Measurements from ENCODE around the gene TNFSF8.

The TNFSF8 gene

DNA sequence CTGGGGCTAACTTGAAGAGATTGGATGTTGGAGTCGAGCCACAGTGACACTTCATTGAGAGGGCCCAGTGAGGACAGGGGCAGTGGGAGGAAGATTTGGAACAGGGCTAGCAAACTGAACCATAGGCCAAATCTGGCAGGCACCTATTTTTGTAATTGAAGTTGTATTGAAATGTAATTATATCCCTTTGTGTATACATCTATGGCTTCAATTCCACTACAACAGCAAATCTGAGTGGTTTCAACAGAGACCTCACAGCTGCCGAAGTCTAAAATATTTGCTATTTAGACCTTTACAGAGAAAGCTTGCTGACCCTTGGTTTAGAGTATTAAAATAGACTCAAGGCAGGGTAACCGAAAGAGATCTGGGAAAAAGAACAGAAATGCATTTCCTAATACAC is 4.7 kb upstream of the TNFSF8 start:
- no peak for DNase-seq

DNA sequence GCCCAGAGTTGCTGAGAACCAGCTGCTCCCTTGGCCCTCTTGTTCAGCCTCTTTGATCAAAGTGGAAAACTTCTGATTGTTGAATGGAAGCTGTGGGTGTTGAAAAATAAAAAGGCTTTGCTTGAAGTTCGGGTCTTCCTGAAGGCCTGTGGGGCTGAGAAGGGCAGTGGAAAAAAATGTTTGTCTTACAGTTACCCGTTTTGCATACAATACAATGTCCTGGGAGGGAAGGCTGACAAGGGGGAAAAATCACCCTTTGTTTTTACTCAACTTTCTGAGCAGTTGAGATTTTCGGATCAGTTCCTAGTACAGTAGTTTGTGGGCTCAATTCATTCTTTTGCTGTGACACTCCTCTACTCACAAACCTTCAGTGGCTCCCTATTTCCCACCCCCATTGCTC is 2.1 kb upstream of the TNFSF8 start:
- DNase-seq, result no peak

DNA sequence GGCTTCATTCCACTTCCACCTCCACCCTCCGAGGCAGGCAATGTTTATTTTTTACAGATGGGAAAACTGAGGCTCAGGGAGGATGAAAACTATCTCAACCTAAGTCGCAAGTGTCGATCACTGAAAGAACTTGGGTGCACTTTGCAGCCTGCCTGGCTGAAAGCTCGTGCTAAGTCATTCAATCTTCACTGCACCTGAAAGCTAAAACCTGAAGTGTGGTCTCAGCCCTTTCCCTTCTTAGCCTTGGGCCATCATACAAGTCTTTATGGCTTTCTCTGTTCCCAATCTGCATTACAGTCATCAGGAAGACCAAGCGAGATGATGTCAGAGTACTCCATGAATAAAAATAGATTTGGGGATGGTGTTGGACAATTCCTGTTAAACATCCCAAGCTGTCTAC is 1.0 kb upstream of the TNFSF8 start:
- no peak for DNase-seq

DNA sequence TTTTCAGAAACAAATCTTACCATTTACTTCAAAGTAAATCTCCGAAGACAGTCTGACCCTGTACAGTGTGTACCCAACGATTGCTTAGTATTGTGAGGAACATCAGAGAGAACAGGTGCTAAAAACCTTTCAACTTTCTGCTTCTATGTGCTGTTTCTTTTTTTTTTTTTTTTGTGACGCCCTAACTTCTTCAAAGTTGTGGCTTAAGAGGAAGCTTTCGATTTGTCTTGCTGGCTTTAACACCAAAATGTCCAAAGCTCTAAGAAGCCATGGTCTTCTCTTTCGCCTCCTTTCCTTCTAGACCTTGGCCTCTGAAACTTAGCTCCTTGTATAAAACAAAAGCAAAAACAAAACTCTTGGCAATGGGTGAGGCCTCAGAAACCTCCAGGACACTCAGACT is 1.2 kb downstream of the TNFSF8 start:
- DNase-seq, result no peak

- no peak for DNase-seq
Observed at GRCh38 chr9:114928671-114929070, 1.7 kb downstream of the TNFSF8 start.

DNA sequence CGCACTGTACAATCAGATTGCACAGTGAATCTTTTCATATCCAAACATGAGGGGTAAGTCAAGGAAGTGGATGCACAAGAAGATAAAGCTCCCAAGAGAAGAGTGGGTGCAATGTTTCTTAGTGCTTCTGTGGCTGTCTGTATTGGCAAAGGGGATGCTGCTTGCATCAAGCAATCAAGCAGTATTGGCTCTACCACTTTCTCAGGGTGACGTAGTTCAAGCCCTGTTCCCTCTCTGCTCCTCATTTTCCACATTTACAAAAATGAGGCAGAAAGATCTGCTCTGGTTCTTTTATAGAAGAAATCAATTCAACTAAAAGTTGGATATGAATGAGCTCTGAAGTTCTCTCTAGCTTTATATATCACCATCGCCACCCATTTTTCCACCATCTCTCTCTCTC is 2.3 kb downstream of the TNFSF8 start:
- DNase-seq, result no peak

- DNase-seq, result no peak
Observed at GRCh38 chr9:114925672-114926071, 4.7 kb downstream of the TNFSF8 start.

DNA sequence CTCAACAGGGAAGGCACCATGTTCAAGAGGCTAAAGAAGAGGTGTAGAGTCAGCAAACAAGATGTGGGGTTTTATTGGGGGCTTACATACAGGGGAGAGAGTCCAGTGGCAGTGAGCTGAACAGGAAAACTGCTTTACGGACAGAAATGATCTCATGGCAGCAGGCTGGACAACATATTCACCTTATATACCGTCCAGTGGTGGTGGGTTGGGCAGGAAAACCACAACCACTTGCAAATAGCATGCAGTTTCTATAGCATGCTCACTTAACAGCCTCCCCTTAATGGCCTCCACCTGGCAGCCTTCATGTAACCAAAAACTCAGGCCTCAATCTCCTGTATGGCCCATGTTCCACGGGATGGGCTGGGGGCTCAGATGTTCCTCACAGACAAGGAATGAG is 5.4 kb downstream of the TNFSF8 start:
- DNase-seq, result no peak

- DNase-seq, result no peak
Observed at GRCh38 chr9:114924327-114924726, 6.1 kb downstream of the TNFSF8 start.

- no peak for DNase-seq
Observed at GRCh38 chr9:114923918-114924317, 6.5 kb downstream of the TNFSF8 start.

GRCh38 chr9:114921171-114921570 is 9.2 kb downstream of the TNFSF8 start:
- DNase-seq, result no peak

- no peak for DNase-seq
Observed at GRCh38 chr9:114919611-114920010, 10.8 kb downstream of the TNFSF8 start.

- DNase-seq, result no peak
Observed at GRCh38 chr9:114916481-114916880, 13.9 kb downstream of the TNFSF8 start.

DNA sequence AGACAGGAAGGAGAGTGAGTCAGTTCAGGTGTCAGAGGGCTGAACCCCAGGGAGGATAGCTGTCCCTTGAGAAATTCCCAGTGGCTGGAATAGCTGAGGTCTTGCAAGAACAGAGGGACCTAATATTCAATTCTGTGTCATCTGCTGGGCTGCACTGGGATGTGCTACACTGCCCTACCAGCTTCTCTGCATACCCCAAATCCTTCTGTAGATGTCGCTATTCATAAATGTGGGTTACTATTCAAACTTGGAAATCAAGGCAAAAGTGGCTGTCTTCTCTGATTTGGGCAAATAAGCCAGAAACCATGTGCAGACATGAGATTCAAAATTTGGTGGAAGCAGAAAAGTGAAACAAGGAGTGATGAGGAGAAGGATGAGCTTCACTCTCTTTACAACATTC is 16.3 kb downstream of the TNFSF8 start:
- peak; percentile 20 for DNase-seq

- no peak for DNase-seq
Observed at GRCh38 chr9:114913656-114914055, 16.7 kb downstream of the TNFSF8 start.

DNA sequence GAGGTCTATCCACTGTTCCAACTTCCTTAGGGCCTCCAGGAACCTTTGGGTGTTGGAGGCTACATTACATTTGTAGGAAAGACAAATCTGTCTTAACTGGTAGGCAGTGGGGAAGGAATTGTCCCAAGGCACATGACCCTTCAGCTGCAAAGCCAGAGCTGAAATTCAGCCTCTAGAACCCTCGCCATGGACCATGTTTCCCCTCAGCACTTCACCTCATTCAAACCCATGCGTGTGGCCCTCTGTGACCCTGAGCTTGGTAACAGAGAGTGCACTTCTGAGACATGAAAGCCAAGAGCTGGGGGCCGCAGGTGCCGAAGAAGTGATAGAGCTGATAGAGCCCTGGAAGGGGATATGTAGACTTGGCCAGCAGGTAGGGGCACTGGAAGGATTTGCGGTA is 17.2 kb downstream of the TNFSF8 start:
- no peak for DNase-seq

GRCh38 chr9:114911167-114911821 is 19.1 kb downstream of the TNFSF8 start:
- DNase-seq, result peak; percentile 18

- no peak for DNase-seq
Observed at GRCh38 chr9:114910541-114910940, 19.9 kb downstream of the TNFSF8 start.

GRCh38 chr9:114909661-114910060 is 20.7 kb downstream of the TNFSF8 start:
- no peak for DNase-seq

DNA sequence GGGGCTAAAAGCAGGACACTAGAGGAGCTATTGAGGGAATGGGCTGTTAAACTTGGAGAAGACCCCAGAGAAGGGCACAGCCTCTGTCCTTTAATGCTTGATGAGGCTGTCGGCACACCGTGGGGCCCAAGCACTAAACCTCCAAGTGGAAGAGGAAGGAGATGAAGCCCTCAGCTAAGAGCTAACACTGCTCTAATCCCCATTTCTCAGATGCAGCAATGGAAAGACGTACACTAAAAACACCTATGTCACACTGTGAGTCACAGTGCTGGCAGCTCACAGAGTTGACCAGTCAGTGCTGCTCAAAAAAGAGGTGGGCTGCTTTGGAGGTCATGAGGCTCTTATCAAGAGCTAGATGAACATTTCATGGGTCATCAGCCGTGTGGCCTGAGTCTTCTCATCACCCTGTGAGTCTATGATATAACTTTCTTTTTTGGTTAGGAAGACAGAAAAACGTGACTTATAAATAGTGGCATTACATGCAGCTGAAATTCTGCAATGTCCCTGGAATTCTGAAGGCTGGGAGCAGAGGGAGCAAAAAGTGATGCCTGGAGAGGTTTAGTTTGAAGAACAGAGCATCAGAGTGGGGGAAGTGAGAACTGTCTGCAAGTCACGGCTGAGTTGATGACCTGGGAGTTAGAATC is 21.5 kb downstream of the TNFSF8 start:
- DNase-seq, result no peak

DNA sequence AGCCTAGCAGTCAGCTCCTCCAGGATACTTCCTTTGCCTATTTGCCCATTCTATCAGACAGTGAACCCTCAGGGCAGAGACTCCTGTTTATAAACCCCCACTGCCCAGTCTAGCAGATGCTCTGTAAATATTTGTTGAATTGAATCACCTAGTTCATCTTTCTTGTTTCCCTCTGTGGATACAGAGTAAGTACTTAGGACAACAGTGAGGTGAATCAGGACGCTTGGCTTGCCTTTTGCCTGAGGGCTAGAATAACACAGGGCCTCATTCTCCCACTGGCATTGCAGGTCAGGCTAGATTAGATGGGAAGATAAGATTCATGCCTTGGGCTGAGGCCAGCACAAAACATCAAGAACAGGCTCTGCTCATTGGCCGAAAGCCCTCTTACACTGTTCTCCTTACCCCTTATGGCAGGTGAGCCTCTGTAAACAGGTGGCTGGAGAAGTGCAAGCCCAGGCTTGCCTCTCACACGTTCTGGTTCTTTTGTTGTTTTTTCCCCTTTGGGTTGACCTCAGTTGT is 22.2 kb downstream of the TNFSF8 start:
- no peak for DNase-seq

- DNase-seq, result peak; percentile 17
Observed at GRCh38 chr9:114906922-114907571, 23.3 kb downstream of the TNFSF8 start.

- no peak for DNase-seq
Observed at GRCh38 chr9:114905170-114905940, 25.0 kb downstream of the TNFSF8 start.
